ENCODE data around the gene FAM111B.
A peak's percentile ranks its signal among the peaks of the same experiment; 100 is the strongest.
"Not testable (repeated sequence)": the region's sequence is repeated elsewhere in the genome, so short reads cannot be mapped to it uniquely, and the experiment has no call there.

FAM111B gene

GRCh38 chr11:59136551-59136950 lies 29.5 kb downstream of the FAM111B start:
- H3K79me1 ChIP-seq (ENCODE audit: low read depth, low read length); H2BK15ac ChIP-seq (ENCODE audit: low read length); H3K23ac ChIP-seq (ENCODE audit: low read depth, low read length, poor library complexity); H3K4me2 ChIP-seq (ENCODE audit: insufficient read depth, low read length, poor library complexity, severe bottlenecking); H2BK5ac ChIP-seq (ENCODE audit: low read length); H3K27me3 ChIP-seq (ENCODE audit: control insufficient read depth in 3 of 3, insufficient read depth in 3 of 3, low read depth in 1 of 3, low read length in 3 of 3); H3K4me3 ChIP-seq (ENCODE audit: low read length in 2 of 2); H2BK120ac ChIP-seq (ENCODE audit: low read depth, low read length); H2BK12ac ChIP-seq (ENCODE audit: low read length); H3K36me3 ChIP-seq (replicated peaks in 1 of 2; ENCODE audit: control insufficient read depth in 2 of 2, insufficient read depth in 2 of 2, low read length in 2 of 2); H3K18ac ChIP-seq (ENCODE audit: low read length); H2AK5ac ChIP-seq (ENCODE audit: low read depth, low read length); H3K14ac ChIP-seq (ENCODE audit: low read length); H3K9ac ChIP-seq (ENCODE audit: low read depth, low read length, poor library complexity); H3K27ac ChIP-seq (replicated peaks; ENCODE audit: low read length); H3K4me1 ChIP-seq (ENCODE audit: control insufficient read depth in 2 of 2, insufficient read depth in 1 of 2, low read depth in 1 of 2, low read length in 2 of 2); H4K8ac ChIP-seq (ENCODE audit: low read depth, low read length); H3K4ac ChIP-seq (ENCODE audit: low read length); DNase-seq (ENCODE audit: low spot score); H4K91ac ChIP-seq (ENCODE audit: low read depth, low read length, poor library complexity): not testable (repeated sequence)
- peak overlapping the region; percentile 58 for H2AFZ ChIP-seq (ENCODE audit: low read length)
- no CpG with 5 or more reads among the region's 6 CpGs for WGBS, 2 donors (ENCODE audit: extremely low coverage in 2 of 2, insufficient read length in 2 of 2, insufficient replicate concordance in 1 of 2)
- H3K9me3 ChIP-seq (replicated peaks in 1 of 2; ENCODE audit: control insufficient read depth in 2 of 2, insufficient read depth in 1 of 2, low read depth in 1 of 2, low read length in 2 of 2): peaks cover 5 to 12% of the 10 kb centered on the region in 2 donors

- peaks cover under 1 to 6% of the 10 kb centered on the region in 2 donors for H3K9me3 ChIP-seq (replicated peaks in 1 of 2; ENCODE audit: control insufficient read depth in 2 of 2, insufficient read depth in 1 of 2, low read depth in 1 of 2, low read length in 2 of 2)
- H3K9ac ChIP-seq (ENCODE audit: low read depth, low read length, poor library complexity): no peak overlapping the region
- no peak overlapping the region for H3K18ac ChIP-seq (ENCODE audit: low read length)
- H3K4me1 ChIP-seq (ENCODE audit: control insufficient read depth in 2 of 2, insufficient read depth in 1 of 2, low read depth in 1 of 2, low read length in 2 of 2): peaks cover 0 to 1% of the 10 kb centered on the region in 2 donors
- no peak overlapping the region for H4K8ac ChIP-seq (ENCODE audit: low read depth, low read length)
- H2AFZ ChIP-seq (ENCODE audit: low read length): no peak overlapping the region
- WGBS, 2 donors (ENCODE audit: extremely low coverage in 2 of 2, insufficient read length in 2 of 2, insufficient replicate concordance in 1 of 2): no CpG with 5 or more reads among the region's 17 CpGs
- no peak overlapping the region for H3K23ac ChIP-seq (ENCODE audit: low read depth, low read length, poor library complexity)
- no peak for DNase-seq (ENCODE audit: low spot score)
- no peak overlapping the region for H3K4ac ChIP-seq (ENCODE audit: low read length)
- H3K14ac ChIP-seq (ENCODE audit: low read length): peak overlapping the region; percentile 38
- no peak overlapping the region for H2BK15ac ChIP-seq (ENCODE audit: low read length)
- no peak overlapping the region for H3K4me2 ChIP-seq (ENCODE audit: insufficient read depth, low read length, poor library complexity, severe bottlenecking)
- H3K27me3 ChIP-seq (ENCODE audit: control insufficient read depth in 3 of 3, insufficient read depth in 3 of 3, low read depth in 1 of 3, low read length in 3 of 3): no peaks in the 10 kb centered on the region
- no peak overlapping the region for H2BK5ac ChIP-seq (ENCODE audit: low read length)
- no peak overlapping the region for H3K4me3 ChIP-seq (ENCODE audit: low read length in 2 of 2)
- no peak overlapping the region for H4K91ac ChIP-seq (ENCODE audit: low read depth, low read length, poor library complexity)
- no peak overlapping the region for H2BK12ac ChIP-seq (ENCODE audit: low read length)
- H3K27ac ChIP-seq (replicated peaks; ENCODE audit: low read length): no peak overlapping the region
- no peak overlapping the region for H2BK120ac ChIP-seq (ENCODE audit: low read depth, low read length)
- H2AK5ac ChIP-seq (ENCODE audit: low read depth, low read length): no peak overlapping the region
- no peaks in the 10 kb centered on the region for H3K79me1 ChIP-seq (ENCODE audit: low read depth, low read length)
- peaks cover 2 to 5% of the 10 kb centered on the region in 2 donors for H3K36me3 ChIP-seq (replicated peaks in 1 of 2; ENCODE audit: control insufficient read depth in 2 of 2, insufficient read depth in 2 of 2, low read length in 2 of 2)
Measured at GRCh38 chr11:59137190-59137589, 30.2 kb downstream of the FAM111B start.

DNA sequence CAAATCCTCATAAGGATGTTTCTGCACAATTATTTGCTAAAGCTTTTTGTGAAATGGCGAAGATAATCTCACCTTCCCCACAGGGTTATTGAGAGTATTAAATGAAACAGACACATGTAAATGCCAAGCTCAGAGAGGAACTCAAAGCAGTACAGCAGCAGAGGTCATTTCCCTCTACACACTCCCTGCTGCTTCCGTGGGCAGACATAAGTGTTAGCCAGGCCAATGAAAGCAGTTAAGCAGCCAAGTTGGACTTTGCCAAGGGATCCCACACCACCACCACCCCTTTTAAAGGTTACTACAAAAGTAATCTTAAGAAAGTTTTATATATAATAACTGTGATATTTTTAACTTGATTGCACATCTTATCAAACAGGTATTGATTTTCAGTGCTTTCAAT lies 31.6 kb downstream of the FAM111B start:
- Histone ChIP-seq H3K4ac (ENCODE audit: low read length) (no peak overlapping the region), H2AK5ac (ENCODE audit: low read depth, low read length) (no peak overlapping the region), H2BK12ac (ENCODE audit: low read length) (no peak overlapping the region), H3K4me2 (ENCODE audit: insufficient read depth, low read length, poor library complexity, severe bottlenecking) (no peak overlapping the region), H2BK120ac (ENCODE audit: low read depth, low read length) (no peak overlapping the region), H3K36me3 (replicated peaks in 1 of 2; ENCODE audit: control insufficient read depth in 2 of 2, insufficient read depth in 2 of 2, low read length in 2 of 2) (peaks cover 2 to 5% of the 10 kb centered on the region in 2 donors), H3K9me3 (replicated peaks in 1 of 2; ENCODE audit: control insufficient read depth in 2 of 2, insufficient read depth in 1 of 2, low read depth in 1 of 2, low read length in 2 of 2) (peaks cover 0 to 5% of the 10 kb centered on the region in 2 donors), H3K4me3 (ENCODE audit: low read length in 2 of 2) (no peak overlapping the region), H3K27ac (replicated peaks; ENCODE audit: low read length) (no peak overlapping the region), H4K91ac (ENCODE audit: low read depth, low read length, poor library complexity) (no peak overlapping the region), H3K9ac (ENCODE audit: low read depth, low read length, poor library complexity) (no peak overlapping the region), H2BK5ac (ENCODE audit: low read length) (no peak overlapping the region), H3K27me3 (ENCODE audit: control insufficient read depth in 3 of 3, insufficient read depth in 3 of 3, low read depth in 1 of 3, low read length in 3 of 3) (no peaks in the 10 kb centered on the region), H4K8ac (ENCODE audit: low read depth, low read length) (no peak overlapping the region), H3K14ac (ENCODE audit: low read length) (no peak overlapping the region), H3K79me1 (ENCODE audit: low read depth, low read length) (no peaks in the 10 kb centered on the region), H3K4me1 (ENCODE audit: control insufficient read depth in 2 of 2, insufficient read depth in 1 of 2, low read depth in 1 of 2, low read length in 2 of 2) (peaks cover 3 to 4% of the 10 kb centered on the region in 2 donors), H2AFZ (ENCODE audit: low read length) (no peak overlapping the region), H2BK15ac (ENCODE audit: low read length) (no peak overlapping the region), H3K23ac (ENCODE audit: low read depth, low read length, poor library complexity) (no peak overlapping the region), H3K18ac (ENCODE audit: low read length) (no peak overlapping the region)
- no peak for DNase-seq (ENCODE audit: low spot score)
- WGBS, 2 donors (ENCODE audit: extremely low coverage in 2 of 2, insufficient read length in 2 of 2, insufficient replicate concordance in 1 of 2): no CpG with 5 or more reads among the region's 2 CpGs

DNA sequence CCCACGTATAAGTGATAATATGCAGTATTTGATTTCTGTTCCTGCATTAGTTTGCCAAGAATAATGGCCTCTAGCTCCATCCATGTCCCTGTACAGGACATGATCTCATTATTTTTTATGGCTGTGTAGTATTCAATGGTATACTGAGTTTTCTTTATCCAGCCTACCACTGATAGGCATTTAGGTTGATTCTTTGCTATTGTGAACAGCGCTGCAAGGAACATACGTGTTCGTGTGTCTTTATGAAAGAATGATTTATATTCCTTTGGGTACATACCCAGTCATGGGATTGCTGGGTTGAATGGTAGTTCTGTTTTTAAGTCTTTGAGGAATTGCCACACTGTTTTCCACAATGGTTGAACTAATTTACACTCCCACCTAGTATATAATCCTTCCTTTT lies 34.2 kb downstream of the FAM111B start:
- Histone ChIP-seq H3K27ac (replicated peaks; ENCODE audit: low read length) (no peak overlapping the region), H4K8ac (ENCODE audit: low read depth, low read length) (no peak overlapping the region), H3K4me3 (ENCODE audit: low read length in 2 of 2) (no peak overlapping the region), H2AFZ (ENCODE audit: low read length) (no peak overlapping the region), H4K91ac (ENCODE audit: low read depth, low read length, poor library complexity) (no peak overlapping the region), H3K9me3 (replicated peaks in 1 of 2; ENCODE audit: control insufficient read depth in 2 of 2, insufficient read depth in 1 of 2, low read depth in 1 of 2, low read length in 2 of 2) (no peaks in the 10 kb centered on the region), H2BK120ac (ENCODE audit: low read depth, low read length) (no peak overlapping the region), H3K79me1 (ENCODE audit: low read depth, low read length) (no peaks in the 10 kb centered on the region), H3K4ac (ENCODE audit: low read length) (no peak overlapping the region), H2BK15ac (ENCODE audit: low read length) (no peak overlapping the region), H3K14ac (ENCODE audit: low read length) (no peak overlapping the region), H3K23ac (ENCODE audit: low read depth, low read length, poor library complexity) (no peak overlapping the region), H3K36me3 (replicated peaks in 1 of 2; ENCODE audit: control insufficient read depth in 2 of 2, insufficient read depth in 2 of 2, low read length in 2 of 2) (peaks cover 0 to 5% of the 10 kb centered on the region in 2 donors), H3K18ac (ENCODE audit: low read length) (no peak overlapping the region), H3K4me2 (ENCODE audit: insufficient read depth, low read length, poor library complexity, severe bottlenecking) (no peak overlapping the region), H2BK5ac (ENCODE audit: low read length) (no peak overlapping the region), H2BK12ac (ENCODE audit: low read length) (no peak overlapping the region), H3K9ac (ENCODE audit: low read depth, low read length, poor library complexity) (no peak overlapping the region), H3K27me3 (ENCODE audit: control insufficient read depth in 3 of 3, insufficient read depth in 3 of 3, low read depth in 1 of 3, low read length in 3 of 3) (peaks cover 0 to 9% (median 0%) of the 10 kb centered on the region in 3 experiments), H2AK5ac (ENCODE audit: low read depth, low read length) (no peak overlapping the region), H3K4me1 (ENCODE audit: control insufficient read depth in 2 of 2, insufficient read depth in 1 of 2, low read depth in 1 of 2, low read length in 2 of 2) (peaks cover 4 to 5% of the 10 kb centered on the region in 2 donors)
- no peak for DNase-seq (ENCODE audit: low spot score)
- no CpG with 5 or more reads among the region's 4 CpGs for WGBS, 2 donors (ENCODE audit: extremely low coverage in 2 of 2, insufficient read length in 2 of 2, insufficient replicate concordance in 1 of 2)
